IMR-90 (cell line): ENCODE measurements around the gene TECPR2. TPM values are rescaled to one million over a fixed set of nuclear protein-coding genes. Genes with fewer than 3 reads are reported as not detected.

Experiments used
- ATAC-seq: fragments of 200-7000 bp; cut with Tn5 transposase; 2 replicates; pipeline ENCODE4 v1.9.1; 2020; ENCODE audit warnings: low read depth, mild to moderate bottlenecking, moderate library complexity
- BruUV-seq: library from RNA; stranded (reverse); fragments of 400-500 nt; replicated peaks from 2 replicates; lab custom pipeline; 2021; lab: Mats Ljungman, UMichigan
- CTCF ChIA-PET: fragments of 300-600 bp; formaldehyde crosslinking; extraction: SDS; loops from one replicate; lab custom pipeline; 2021; ENCODE audit warnings: antibody characterized with exemption; lab: Yijun Ruan, JAX
- POLR2A ChIA-PET: fragments of 300-600 bp; sonication (Branson Sonifier 250); formaldehyde crosslinking; loops from one replicate; lab custom pipeline; 2022; ENCODE audit warnings: antibody characterized with exemption; ENCODE audit not compliant: unreplicated experiment; lab: Charles Lee
- DNase-seq: peaks from one replicate; pipeline ENCODE4 v3.0.0; 2013
- H2AFZ ChIP-seq: replicated peaks from 2 replicates; pipeline ENCODE3; 2013; ENCODE audit warnings: low read length, mild to moderate bottlenecking; ENCODE audit not compliant: poor library complexity
- H2AK5ac ChIP-seq: 2 replicates; pipeline ENCODE4 v1.6.1; 2013; ENCODE audit warnings: low read depth, low read length, inconsistent platforms
- H2AK9ac ChIP-seq: replicated peaks from 2 replicates; pipeline ENCODE3; 2013; ENCODE audit warnings: mild to moderate bottlenecking, low read depth, low read length, moderate library complexity; ENCODE audit not compliant: poor library complexity
- H2BK120ac ChIP-seq: 2 replicates; pipeline ENCODE4 v1.6.1; 2013; ENCODE audit warnings: low read depth, low read length, inconsistent platforms
- H2BK15ac ChIP-seq: 3 replicates; pipeline ENCODE4 v1.6.1; 2013; ENCODE audit warnings: low read depth, low read length, inconsistent platforms
- H2BK20ac ChIP-seq: 2 replicates; pipeline ENCODE4 v1.6.1; 2013; ENCODE audit warnings: low read depth, mild to moderate bottlenecking, inconsistent platforms, low read length, moderate library complexity
- H2BK5ac ChIP-seq: 2 replicates; pipeline ENCODE4 v1.6.1; 2013; ENCODE audit warnings: mild to moderate bottlenecking, low read depth, low read length, inconsistent platforms; ENCODE audit not compliant: poor library complexity, severe bottlenecking
- H3K14ac ChIP-seq: replicated peaks from 2 replicates; pipeline ENCODE4 v1.6.1; 2013; ENCODE audit warnings: low read depth, low read length, inconsistent platforms
- H3K18ac ChIP-seq: 2 replicates; pipeline ENCODE4 v1.6.1; 2013; ENCODE audit warnings: low read depth, low read length, control low read depth
- H3K23ac ChIP-seq: 2 replicates; pipeline ENCODE4 v1.6.1; 2013; ENCODE audit warnings: low read depth, low read length, inconsistent platforms
- H3K27ac ChIP-seq: 2 replicates; pipeline ENCODE4 v1.5.1; 2013; ENCODE audit warnings: mild to moderate bottlenecking, control low read depth, low read length; ENCODE audit not compliant: insufficient read depth
- H3K27me3 ChIP-seq: 2 replicates; pipeline ENCODE4 v1.6.1; 2013; ENCODE audit warnings: low read length; ENCODE audit not compliant: control insufficient read depth, insufficient read depth
- H3K36me3 ChIP-seq: 2 replicates; pipeline ENCODE4 v1.6.1; 2013; ENCODE audit warnings: low read length, mixed read lengths; ENCODE audit not compliant: control insufficient read depth, insufficient read depth
- H3K4ac ChIP-seq: 2 replicates; pipeline ENCODE4 v1.6.1; 2013; ENCODE audit warnings: low read depth, low read length, inconsistent platforms
- H3K4me1 ChIP-seq: 2 replicates; pipeline ENCODE4 v1.6.1; 2013; ENCODE audit warnings: low read length, mixed read lengths; ENCODE audit not compliant: control insufficient read depth, insufficient read depth
- H3K4me2 ChIP-seq: 2 replicates; pipeline ENCODE4 v1.6.1; 2013; ENCODE audit warnings: low read depth, mild to moderate bottlenecking, control low read depth, low read length, moderate library complexity
- H3K4me3 ChIP-seq: 2 replicates; pipeline ENCODE4 v1.5.1; 2013; ENCODE audit warnings: low read depth, mild to moderate bottlenecking, control low read depth, low read length, moderate library complexity; ENCODE audit not compliant: insufficient read depth
- H3K56ac ChIP-seq: 2 replicates; pipeline ENCODE4 v1.6.1; 2013; ENCODE audit warnings: low read length, inconsistent platforms; ENCODE audit not compliant: insufficient read depth; ENCODE audit errors: extremely low read depth
- H3K79me1 ChIP-seq, 2 experiments: 2 replicates each; pipeline ENCODE4 v1.6.1; 2013; ENCODE audit warnings: low read length in 2 of 2, inconsistent platforms in 1 of 2, low read depth in 1 of 2
- H3K9ac ChIP-seq: 2 replicates; pipeline ENCODE4 v1.6.1; 2013; ENCODE audit warnings: low read depth, low read length, control low read depth
- H3K9me1 ChIP-seq: 2 replicates; pipeline ENCODE4 v1.6.1; 2013; ENCODE audit warnings: low read length, inconsistent platforms; ENCODE audit not compliant: insufficient read depth
- H3K9me3 ChIP-seq: 2 replicates; pipeline ENCODE4 v1.6.1; 2013; ENCODE audit warnings: low read length; ENCODE audit not compliant: control insufficient read depth, insufficient read depth
- H4K20me1 ChIP-seq: 2 replicates; pipeline ENCODE4 v1.6.1; 2013; ENCODE audit warnings: low read length, inconsistent platforms; ENCODE audit not compliant: insufficient read depth
- H4K5ac ChIP-seq: 2 replicates; pipeline ENCODE4 v1.6.1; 2013; ENCODE audit warnings: mild to moderate bottlenecking, low read depth, low read length, control low read depth
- H4K8ac ChIP-seq, 2 experiments: 2 replicates each; pipeline ENCODE4 v1.6.1; 2013; ENCODE audit warnings: low read depth in 2 of 2, low read length in 2 of 2, control low read depth in 1 of 2, inconsistent platforms in 1 of 2
- H4K91ac ChIP-seq: 2 replicates; pipeline ENCODE4 v1.6.1; 2013; ENCODE audit warnings: low read depth, low read length, inconsistent platforms; ENCODE audit not compliant: insufficient read depth
- BHLHE40 ChIP-seq: fragments of 150-350 bp; IDR thresholded peaks from 2 replicates; pipeline ENCODE4 v1.6.1; 2016; ENCODE audit warnings: mild to moderate bottlenecking, low read depth, low read length
- CEBPB ChIP-seq: IDR thresholded peaks from 2 replicates; pipeline ENCODE4 v1.6.1; 2012; ENCODE audit warnings: low read depth, low read length, improper control_type of control experiment
- CTCF ChIP-seq: conservative IDR thresholded peaks from 2 replicates; pipeline ENCODE4 v1.5.1; 2012; ENCODE audit warnings: mild to moderate bottlenecking, low read depth, low read length, improper control_type of control experiment
- ELK1 ChIP-seq: fragments of 150-350 bp; IDR thresholded peaks from 2 replicates; pipeline ENCODE4 v1.6.1; 2016; ENCODE audit warnings: low read depth, mild to moderate bottlenecking, low read length, moderate library complexity, borderline replicate concordance
- RCOR1 ChIP-seq: IDR thresholded peaks from 2 replicates; pipeline ENCODE4 v1.6.1; 2012; ENCODE audit warnings: mild to moderate bottlenecking, low read length, improper control_type of control experiment; ENCODE audit not compliant: insufficient replicate concordance
- WGBS, 2 experiments: methylation state at CpG; one replicate each; pipeline versions ENCODE4 v1.1.5 to v1.1.7; 2013; ENCODE audit warnings: missing lambda C conversion rate in 2 of 2; ENCODE audit not compliant: insufficient read length in 1 of 2; ENCODE audit errors: extremely low coverage in 2 of 2; 5-methylcytosine and 5-hydroxymethylcytosine counted together
- dilution Hi-C: fragments of 300-500 bp; cut with HindIII; formaldehyde crosslinking; loops from one replicate; pipeline ENCODE4 v1.14.3; 2018; ENCODE audit warnings: low sequenced_read_pairs; ENCODE audit not compliant: unreplicated experiment
- in situ Hi-C: fragments of 300-500 bp; cut with MboI; formaldehyde crosslinking; loops from 3 replicates; pipeline ENCODE4 v1.14.3; 2019; ENCODE audit warnings: low sequenced_read_pairs, inconsistent platforms, mixed read lengths
- intact Hi-C: fragments of 100-400 bp; cut with micrococcal nuclease; formaldehyde crosslinking; loops from 2 replicates; pipeline ENCODE4 v1.10.0; 2022
- polyA plus RNA-seq, 3 experiments: library from polyadenylated mRNA; depleted of rRNA; stranded (reverse); fragments of >200 nt; gene quantifications; 2 replicates each; pipeline ENCODE4 v1.2.3, GENCODE V29; 2012; ENCODE audit warnings: low replicate concordance in 1 of 3
- total RNA-seq: library from RNA; depleted of rRNA; stranded (reverse); fragments of >200 nt; gene quantifications from 2 replicates; pipeline ENCODE4 v1.2.3, GENCODE V29; 2012

The TECPR2 gene
- total and polyA plus RNA-seq, 2 of the 4 experiments (the other 2 are of a cell fraction) = 9.5 to 11.7 TPM

- H2BK5ac ChIP-seq = no peak overlapping the region
- H2BK120ac ChIP-seq = no peak overlapping the region
- DNase-seq = no peak
- H4K8ac ChIP-seq = no peak overlapping the region
- H3K4ac ChIP-seq = no peak overlapping the region
- no peak overlapping the region for H2AFZ ChIP-seq
- CTCF ChIA-PET = interaction anchor here (1.3 kb wide), 1 partner anchor 12 kb away, joined by 3 read pairs; no protein-coding TSS in a partner anchor
- 82% methylated on average over 4 of the region's 9 CpGs; no CpG with 5 or more reads in 1 of the 2 experiments for WGBS, 2 experiments
- H3K27me3 ChIP-seq = no peaks in the 10 kb centered on the region
- in situ Hi-C loops (no loop called here), intact Hi-C loops (no loop called here), dilution Hi-C loops (no loop called here)
- POLR2A ChIA-PET = no interaction called here
- BruUV-seq = no TSS peak
- no peak overlapping the region for H4K5ac ChIP-seq
- peaks cover 4 to 24% of the 10 kb centered on the region in 2 experiments for H3K79me1 ChIP-seq
- no peak overlapping the region for H3K27ac ChIP-seq
- no peak overlapping the region for H2AK9ac ChIP-seq
- H2BK20ac ChIP-seq = no peak overlapping the region
- no peaks in the 10 kb centered on the region; the same call in 1 of the 2 replicates for H3K9me1 ChIP-seq
- no peak overlapping the region for H3K9ac ChIP-seq
- no peak overlapping the region for H3K4me3 ChIP-seq
- H4K91ac ChIP-seq = no peak overlapping the region
- H2AK5ac ChIP-seq = no peak overlapping the region
- H3K18ac ChIP-seq = no peak overlapping the region
- no peak overlapping the region for H2BK15ac ChIP-seq
- TF ChIP-seq CEBPB (no peak), ELK1 (no peak), CTCF (no peak), RCOR1 (no peak), BHLHE40 (no peak)
- H4K20me1 ChIP-seq = no peaks in the 10 kb centered on the region
- H3K56ac ChIP-seq = no peak overlapping the region
- no peaks in the 10 kb centered on the region for H3K9me3 ChIP-seq
- no peak overlapping the region for H3K23ac ChIP-seq
- H3K4me2 ChIP-seq = no peak overlapping the region
- peaks cover 5% of the 10 kb centered on the region; the same call in 1 of the 2 replicates for H3K36me3 ChIP-seq
- peaks cover 2% of the 10 kb centered on the region; the same call in 1 of the 2 replicates for H3K4me1 ChIP-seq
- ATAC-seq = no peak
- H3K14ac ChIP-seq = no peak overlapping the region
Observed at GRCh38 chr14:102325791-102326345, 36.9 kb upstream of the TECPR2 start.
